Type B pancreatic cell (in vitro differentiated cells): ENCODE data around the gene NT5DC3. TPM values are rescaled to one million over a fixed set of nuclear protein-coding genes. Genes with fewer than 3 reads are reported as not detected.

Experiments used
- DNase-seq: peaks from one replicate; pipeline ENCODE4 v3.0.0; 2021; ENCODE audit warnings: mixed read lengths; ENCODE audit not compliant: unreplicated experiment; ENCODE audit errors: extremely low spot score
- H3K27ac Mint-ChIP-seq: 2 replicates; pipeline ENCODE4 v1.8.0; 2021; ENCODE audit warnings: mild to moderate bottlenecking, mixed read lengths
- H3K27me3 Mint-ChIP-seq: 2 replicates; pipeline ENCODE4 v1.8.0; 2021; ENCODE audit warnings: mixed read lengths
- H3K36me3 Mint-ChIP-seq: 2 replicates; pipeline ENCODE4 v1.8.0; 2021; ENCODE audit warnings: mixed read lengths
- H3K4me1 Mint-ChIP-seq: one replicate; pipeline ENCODE4 v1.8.0; 2021; ENCODE audit warnings: mixed read lengths; ENCODE audit not compliant: unreplicated experiment
- H3K4me3 Mint-ChIP-seq: 2 replicates; pipeline ENCODE4 v1.8.0; 2021; ENCODE audit warnings: mild to moderate bottlenecking, mixed read lengths
- H3K9me3 Mint-ChIP-seq: 2 replicates; pipeline ENCODE4 v1.8.0; 2021; ENCODE audit warnings: mixed read lengths
- CTCF ChIP-seq: fragments of 200-600 bp; sonication (generic); conservative IDR thresholded peaks from 2 replicates; pipeline ENCODE4 v1.5.0; 2021; ENCODE audit warnings: antibody characterized with exemption, mild to moderate bottlenecking
- total RNA-seq: library from RNA; stranded (reverse); gene quantifications from 2 replicates; pipeline ENCODE4 v1.2.1, GENCODE V29; 2021; ENCODE audit warnings: low replicate concordance

The NT5DC3 gene
- total RNA-seq, 1 donor from 2014 or later, result 16.3 TPM

- peaks cover 9% of the 10 kb centered on the region for H3K4me1 Mint-ChIP-seq
- no peaks in the 10 kb centered on the region for H3K9me3 Mint-ChIP-seq
- peak overlapping the region; percentile 37 for H3K27ac Mint-ChIP-seq
- H3K27me3 Mint-ChIP-seq, result no peaks in the 10 kb centered on the region
- H3K4me3 Mint-ChIP-seq, result no peak overlapping the region
- no peak for TF ChIP-seq CTCF
- peaks cover 29% of the 10 kb centered on the region for H3K36me3 Mint-ChIP-seq
- no peak for DNase-seq
Observed at GRCh38 chr12:103793512-103794045, 47.5 kb downstream of the NT5DC3 start.

GRCh38 chr12:103793046-103793445 is 48.0 kb downstream of the NT5DC3 start:
- Mint-ChIP-seq H3K27ac (peak overlapping the region; percentile 37), H3K4me1 (peaks cover 9% of the 10 kb centered on the region), H3K27me3 (no peaks in the 10 kb centered on the region), H3K36me3 (peaks cover 29% of the 10 kb centered on the region), H3K4me3 (peak overlapping the region; percentile 0), H3K9me3 (no peaks in the 10 kb centered on the region)
- no peak for DNase-seq
- no peak for TF ChIP-seq CTCF

- peaks cover 20% of the 10 kb centered on the region for H3K36me3 Mint-ChIP-seq
- H3K4me3 Mint-ChIP-seq, result no peak overlapping the region
- H3K27me3 Mint-ChIP-seq, result no peaks in the 10 kb centered on the region
- H3K27ac Mint-ChIP-seq, result no peak overlapping the region
- no peak for TF ChIP-seq CTCF
- no peak for DNase-seq
- no peaks in the 10 kb centered on the region for H3K9me3 Mint-ChIP-seq
- peaks cover 5% of the 10 kb centered on the region for H3K4me1 Mint-ChIP-seq
Observed at GRCh38 chr12:103791350-103791920, 49.6 kb downstream of the NT5DC3 start.

- H3K9me3 Mint-ChIP-seq, result no peaks in the 10 kb centered on the region
- peaks cover 30% of the 10 kb centered on the region for H3K36me3 Mint-ChIP-seq
- H3K27ac Mint-ChIP-seq, result no peak overlapping the region
- H3K4me3 Mint-ChIP-seq, result no peak overlapping the region
- no peaks in the 10 kb centered on the region for H3K27me3 Mint-ChIP-seq
- no peak for TF ChIP-seq CTCF
- DNase-seq, result no peak
- peaks cover 7% of the 10 kb centered on the region for H3K4me1 Mint-ChIP-seq
Observed at GRCh38 chr12:103786201-103786600, 54.8 kb downstream of the NT5DC3 start.

GRCh38 chr12:103785243-103786031 is 55.6 kb downstream of the NT5DC3 start:
- no peak for DNase-seq
- H3K4me3 Mint-ChIP-seq, result no peak overlapping the region
- no peaks in the 10 kb centered on the region for H3K27me3 Mint-ChIP-seq
- peaks cover 7% of the 10 kb centered on the region for H3K4me1 Mint-ChIP-seq
- TF ChIP-seq CTCF, result no peak
- H3K36me3 Mint-ChIP-seq, result peaks cover 27% of the 10 kb centered on the region
- H3K9me3 Mint-ChIP-seq, result no peaks in the 10 kb centered on the region
- H3K27ac Mint-ChIP-seq, result no peak overlapping the region
